Stimulated activated CD4-positive, alpha-beta T cell treated with anti-CD3 and anti-CD28 coated beads, TNF-alpha, amount 100 ng/mL, for 4 hours (primary cell): ENCODE data around the gene WIF1.

ENCODE experiments used
- DNase-seq, 3 experiments: peaks; one replicate each; pipeline ENCODE4 v3.0.0-alpha.2; 2020; ENCODE audit warnings: low read depth in 3 of 3

WIF1 gene, protein sequence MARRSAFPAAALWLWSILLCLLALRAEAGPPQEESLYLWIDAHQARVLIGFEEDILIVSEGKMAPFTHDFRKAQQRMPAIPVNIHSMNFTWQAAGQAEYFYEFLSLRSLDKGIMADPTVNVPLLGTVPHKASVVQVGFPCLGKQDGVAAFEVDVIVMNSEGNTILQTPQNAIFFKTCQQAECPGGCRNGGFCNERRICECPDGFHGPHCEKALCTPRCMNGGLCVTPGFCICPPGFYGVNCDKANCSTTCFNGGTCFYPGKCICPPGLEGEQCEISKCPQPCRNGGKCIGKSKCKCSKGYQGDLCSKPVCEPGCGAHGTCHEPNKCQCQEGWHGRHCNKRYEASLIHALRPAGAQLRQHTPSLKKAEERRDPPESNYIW

DNA sequence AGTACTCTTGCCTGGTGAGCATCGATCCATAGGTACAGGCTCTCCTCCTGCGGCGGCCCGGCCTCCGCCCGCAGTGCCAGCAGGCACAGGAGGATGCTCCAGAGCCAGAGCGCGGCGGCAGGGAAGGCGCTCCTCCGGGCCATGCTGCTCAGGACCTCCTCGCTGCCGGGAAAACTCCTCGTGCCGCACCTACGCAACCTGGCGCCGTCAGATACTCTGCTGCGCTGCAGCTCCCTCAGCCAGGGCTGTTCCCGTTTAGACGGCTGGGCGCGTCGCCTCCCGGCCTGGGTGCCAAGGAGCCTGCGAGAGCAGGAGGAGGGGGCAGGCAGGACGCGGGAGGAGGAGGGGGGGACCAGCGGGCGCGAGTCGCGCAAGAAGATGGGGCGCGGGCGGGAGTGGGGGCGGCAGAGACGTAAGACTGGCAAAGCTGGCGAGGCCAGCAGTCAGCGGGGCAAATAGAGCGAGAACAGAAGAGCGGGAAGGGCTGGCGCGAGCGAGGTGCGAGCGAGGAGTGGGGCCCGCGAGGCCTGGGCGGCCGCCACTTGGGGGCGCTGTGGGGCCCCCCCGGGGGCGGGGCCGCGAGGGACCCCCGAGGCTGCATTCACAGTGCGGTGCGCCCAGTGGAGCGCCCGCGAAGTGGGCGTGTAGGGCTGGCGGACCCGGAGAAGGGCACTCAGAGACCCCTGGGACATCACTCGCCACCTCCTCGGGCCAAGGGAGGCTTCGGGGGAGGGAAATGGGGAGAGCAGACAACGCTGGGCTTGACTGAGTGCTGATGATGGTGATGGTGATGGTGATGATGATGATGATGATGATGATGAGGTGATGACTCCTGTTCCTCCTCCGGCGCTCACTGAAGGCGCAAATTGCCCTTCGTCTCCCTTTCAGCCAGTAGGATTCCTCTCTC is at the start of gene WIF1:
WIF1 (minus strand) TSS at position 257 of the 907 bp plus-strand sequence; CDS start at position 143, 114 bp downstream.
- DNase-seq, result peak in 1 of 3 experiments; percentile 48

DNA sequence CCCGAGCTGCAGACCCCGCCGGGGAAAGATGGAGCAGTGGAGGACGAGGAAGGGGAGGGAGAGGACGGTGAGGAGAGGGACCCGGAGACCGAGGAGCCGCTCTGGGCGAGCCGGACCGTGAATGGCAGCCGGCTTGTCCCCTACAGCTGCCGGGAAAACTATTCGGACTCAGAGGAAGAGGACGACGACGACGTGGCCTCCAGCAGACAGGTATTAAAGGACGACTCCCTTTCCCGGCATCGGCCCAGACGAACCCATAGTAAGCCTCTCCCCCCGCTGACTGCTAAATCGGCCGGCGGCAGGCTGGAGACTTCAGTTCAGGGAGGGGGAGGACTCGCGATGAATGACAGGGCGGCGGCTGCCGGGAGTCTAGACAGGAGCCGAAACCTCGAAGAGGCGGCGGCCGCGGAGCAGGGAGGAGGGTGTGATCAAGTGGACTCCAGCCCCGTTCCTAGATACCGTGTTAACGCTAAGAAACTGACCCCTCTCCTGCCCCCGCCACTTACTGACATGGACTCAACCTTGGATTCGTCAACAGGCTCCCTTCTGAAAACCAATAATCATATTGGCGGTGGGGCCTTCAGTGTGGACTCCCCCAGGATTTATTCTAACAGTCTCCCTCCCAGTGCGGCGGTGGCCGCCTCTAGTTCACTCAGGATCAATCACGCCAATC is 49.2 kb upstream of the WIF1 start:
- peak; percentile 28 to 47 (median 35) for DNase-seq

DNA sequence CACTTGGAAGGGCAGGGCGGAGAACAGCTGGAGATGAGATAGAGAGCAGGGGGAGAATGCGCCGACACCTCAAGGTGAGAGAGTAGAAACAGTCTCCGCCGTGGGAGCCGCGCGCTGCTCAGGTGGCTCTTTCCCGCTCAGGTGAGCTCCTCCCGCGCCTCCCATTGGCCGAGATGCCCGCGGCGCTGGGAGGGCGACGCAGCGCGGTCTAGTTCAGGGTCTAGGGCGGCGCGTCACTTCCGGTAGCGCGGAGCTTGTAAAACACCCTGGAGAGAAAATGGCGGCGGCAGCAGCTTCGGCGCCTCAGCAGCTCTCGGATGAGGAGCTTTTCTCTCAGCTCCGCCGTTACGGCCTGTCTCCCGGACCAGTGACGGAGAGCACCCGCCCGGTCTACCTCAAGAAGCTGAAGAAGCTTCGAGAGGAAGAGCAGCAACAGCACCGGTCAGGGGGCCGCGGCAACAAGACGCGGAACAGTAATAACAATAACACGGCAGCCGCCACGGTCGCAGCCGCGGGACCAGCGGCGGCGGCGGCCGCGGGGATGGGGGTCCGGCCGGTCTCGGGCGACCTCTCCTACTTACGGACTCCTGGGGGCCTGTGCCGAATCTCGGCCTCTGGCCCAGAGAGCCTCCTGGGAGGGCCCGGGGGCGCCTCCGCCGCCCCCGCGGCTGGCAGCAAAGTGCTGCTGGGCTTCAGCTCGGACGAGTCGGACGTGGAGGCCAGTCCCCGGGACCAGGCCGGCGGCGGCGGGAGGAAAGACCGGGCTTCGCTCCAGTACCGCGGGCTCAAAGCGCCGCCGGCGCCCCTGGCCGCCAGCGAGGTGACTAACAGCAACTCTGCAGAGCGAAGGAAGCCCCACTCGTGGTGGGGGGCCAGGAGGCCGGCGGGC is 48.5 kb upstream of the WIF1 start, which contains the start of gene LEMD3:
LEMD3 (plus strand) TSS at position 264 of the 889 bp plus-strand sequence; CDS start at position 278, 14 bp downstream.
- peak; percentile 85 to 88 (median 88) for DNase-seq

DNA sequence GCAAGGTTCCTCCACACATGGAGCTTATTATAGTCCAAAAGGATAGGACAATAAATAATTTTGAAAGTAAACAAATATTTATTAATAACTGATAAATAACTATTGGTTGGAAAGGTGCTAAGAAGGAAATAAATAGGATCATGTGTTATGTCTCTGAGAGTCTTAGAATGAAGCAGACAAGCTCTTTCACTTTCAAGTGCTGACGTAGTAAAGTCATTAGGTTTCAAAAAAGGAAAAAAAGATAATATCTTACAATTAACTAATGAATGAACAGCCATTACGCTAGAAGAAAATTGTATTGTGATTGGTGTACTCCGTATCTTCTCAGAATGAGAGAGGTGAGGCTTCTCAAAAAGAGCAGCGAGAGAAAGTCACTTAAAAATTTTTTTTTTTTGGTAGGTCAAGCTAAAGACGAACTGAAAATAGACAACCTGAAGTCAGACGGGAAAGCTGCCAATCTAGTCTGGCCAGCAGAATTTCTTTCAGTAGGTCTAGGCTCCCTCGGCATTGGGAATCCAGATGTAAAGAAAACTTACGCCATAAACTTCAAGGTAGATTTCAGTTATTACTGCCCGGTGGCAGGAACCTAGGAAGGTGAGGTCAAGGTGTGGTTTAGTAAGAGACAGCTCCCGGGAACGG is 47.7 kb upstream of the WIF1 start:
- no peak for DNase-seq

DNA sequence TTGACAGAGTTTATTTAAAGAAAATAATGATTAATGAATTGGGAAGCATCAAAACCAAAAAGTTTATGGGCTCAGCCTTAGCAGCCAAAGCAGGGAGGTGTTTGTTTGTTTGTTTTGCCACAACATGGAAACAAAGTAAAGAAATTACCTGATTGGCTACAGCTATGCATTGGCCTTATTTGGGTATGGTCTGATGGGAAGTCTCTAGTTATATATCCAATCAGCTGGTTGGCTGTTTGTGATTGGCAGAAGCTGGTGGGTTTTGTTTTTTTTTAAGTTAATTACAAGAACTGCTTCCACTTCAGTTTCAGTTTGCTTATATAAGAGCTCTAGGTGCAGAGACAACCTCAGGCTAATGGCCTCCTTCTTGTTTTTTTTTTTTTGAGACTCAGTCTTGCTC is 43.7 kb upstream of the WIF1 start:
- no peak for DNase-seq

DNA sequence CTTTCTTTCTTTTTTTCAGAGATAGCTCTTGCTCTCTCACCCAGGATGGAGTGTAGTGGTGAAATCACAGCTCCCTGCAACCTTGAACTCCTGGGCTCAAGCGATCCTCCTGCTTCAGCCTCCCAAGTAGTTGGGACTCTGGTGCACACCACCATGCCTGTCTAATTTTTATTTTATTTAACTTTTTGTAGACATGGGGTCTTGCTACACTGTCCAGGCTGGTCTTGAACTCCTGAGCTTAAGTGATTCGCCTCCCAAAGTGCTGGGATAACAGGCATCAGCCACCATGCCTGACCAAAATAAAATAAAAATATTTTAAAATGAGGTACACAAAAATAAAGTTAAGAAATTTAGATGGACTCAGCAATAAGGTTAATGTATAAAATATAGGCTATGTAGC is 43.1 kb upstream of the WIF1 start:
- no peak for DNase-seq

DNA sequence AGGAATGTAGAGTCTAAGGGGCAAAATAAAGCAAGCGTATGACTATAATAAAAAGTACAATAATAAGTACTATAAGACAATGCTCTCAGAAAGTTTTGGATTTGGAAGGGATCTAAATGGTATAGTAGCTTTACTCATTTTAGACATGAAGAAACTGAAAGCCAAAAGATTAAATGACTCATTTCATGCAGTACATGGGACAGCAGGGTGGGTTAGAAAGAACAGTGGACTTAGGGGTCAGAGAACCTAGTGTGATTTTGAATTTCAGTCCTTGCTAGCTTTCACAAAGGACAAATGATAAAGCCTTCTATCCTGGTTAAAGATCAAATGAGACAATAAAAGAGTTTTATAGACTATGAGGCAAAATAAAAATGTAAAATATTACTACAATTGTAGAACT is 41.5 kb upstream of the WIF1 start:
- no peak for DNase-seq

DNA sequence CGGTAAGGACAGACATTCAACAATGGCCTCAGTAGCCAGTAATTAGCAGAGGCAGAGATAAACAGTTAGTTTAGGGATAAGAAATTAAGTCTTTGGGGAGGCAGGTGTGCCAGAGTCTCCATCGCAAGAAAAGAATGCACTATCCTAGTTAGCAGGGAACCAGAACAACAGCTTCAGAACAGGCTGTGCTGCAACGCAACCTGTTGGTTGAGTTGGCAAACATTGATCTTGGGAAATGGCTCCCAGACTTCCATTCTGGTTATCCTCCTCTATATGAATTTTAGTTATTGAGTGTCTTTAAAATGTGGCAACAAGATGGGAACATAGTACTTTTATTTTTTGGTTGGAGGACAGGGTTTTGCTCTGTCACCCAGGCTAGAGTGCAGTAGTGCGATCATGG is 36.0 kb upstream of the WIF1 start:
- DNase-seq, result no peak

DNA sequence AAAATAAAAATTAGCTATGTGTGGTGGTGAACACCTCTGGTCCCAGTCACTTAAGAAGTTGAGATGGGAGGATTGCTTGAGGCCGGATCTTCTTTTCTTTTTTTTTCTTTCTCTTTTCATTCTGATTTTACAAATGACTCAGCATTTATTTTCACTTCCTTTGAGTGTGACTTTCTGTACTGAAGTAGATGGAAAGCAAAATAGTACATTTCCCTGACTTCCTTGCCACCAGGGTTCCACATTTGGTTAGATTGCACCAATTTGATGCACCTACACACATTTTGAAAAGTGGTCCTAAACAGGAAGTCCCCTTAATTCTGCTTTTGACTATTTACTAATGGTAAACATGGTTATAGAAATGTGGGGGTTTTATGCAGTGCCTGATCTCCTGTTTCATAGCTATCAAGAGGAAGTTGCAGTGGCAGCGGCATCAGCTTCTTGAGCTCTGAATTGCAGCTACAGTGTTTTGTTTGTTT is 35.3 kb upstream of the WIF1 start:
- no peak for DNase-seq

DNA sequence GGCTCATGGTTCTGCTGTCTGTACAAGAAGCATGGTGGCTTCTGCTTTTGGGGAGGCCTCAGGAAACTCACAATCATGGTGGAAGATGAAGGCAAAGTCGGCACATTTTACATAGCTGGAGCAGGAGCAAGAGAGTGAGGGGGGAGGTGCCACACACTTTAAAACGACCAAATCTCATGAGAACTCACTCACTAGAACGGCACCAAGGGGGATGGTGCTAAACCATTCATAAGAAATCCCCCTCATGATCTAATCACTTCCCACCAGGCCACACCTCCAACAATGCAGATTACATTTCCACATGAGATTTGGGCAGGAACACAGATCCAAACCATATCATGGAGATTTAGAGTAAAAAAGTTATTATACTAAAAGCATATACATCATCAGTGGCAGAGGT is 34.7 kb upstream of the WIF1 start:
- no peak for DNase-seq

DNA sequence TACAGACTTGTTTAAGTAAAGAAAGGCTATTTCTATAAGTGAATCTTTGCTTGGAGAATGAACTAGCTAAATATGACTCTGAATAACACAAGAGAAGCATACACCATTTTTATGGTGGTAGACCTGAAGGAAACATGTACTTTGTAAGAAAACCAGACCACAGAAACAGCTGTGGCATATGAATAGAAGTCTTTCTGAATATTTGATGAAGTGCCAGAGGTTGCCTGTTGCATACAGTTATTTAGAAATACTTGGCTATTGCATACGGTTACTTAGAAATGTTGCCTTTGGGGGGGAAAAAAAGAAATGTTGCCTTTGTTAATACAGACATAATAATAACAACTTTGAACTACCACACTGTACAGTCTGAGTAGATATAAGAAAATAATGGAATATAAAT is 31.5 kb upstream of the WIF1 start:
- DNase-seq, result no peak

DNA sequence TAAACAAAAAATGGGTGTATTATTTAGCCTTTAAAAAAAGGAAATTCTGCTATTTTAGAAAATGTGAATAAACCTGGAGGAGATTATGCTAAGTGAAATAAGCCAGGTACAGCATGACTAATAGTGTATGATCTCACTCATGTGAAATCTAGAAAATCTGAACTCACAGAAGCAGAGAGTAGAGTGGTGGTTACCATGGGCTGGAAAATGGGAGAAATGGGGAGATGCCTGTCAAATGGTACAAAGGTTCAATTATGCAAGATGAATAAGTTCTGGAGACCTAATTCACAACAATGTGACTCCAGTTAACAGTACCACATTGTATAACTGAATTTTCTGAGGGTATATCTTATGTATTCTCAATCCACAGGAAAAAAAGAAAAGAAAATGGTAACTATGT is 30.9 kb upstream of the WIF1 start:
- no peak for DNase-seq

DNA sequence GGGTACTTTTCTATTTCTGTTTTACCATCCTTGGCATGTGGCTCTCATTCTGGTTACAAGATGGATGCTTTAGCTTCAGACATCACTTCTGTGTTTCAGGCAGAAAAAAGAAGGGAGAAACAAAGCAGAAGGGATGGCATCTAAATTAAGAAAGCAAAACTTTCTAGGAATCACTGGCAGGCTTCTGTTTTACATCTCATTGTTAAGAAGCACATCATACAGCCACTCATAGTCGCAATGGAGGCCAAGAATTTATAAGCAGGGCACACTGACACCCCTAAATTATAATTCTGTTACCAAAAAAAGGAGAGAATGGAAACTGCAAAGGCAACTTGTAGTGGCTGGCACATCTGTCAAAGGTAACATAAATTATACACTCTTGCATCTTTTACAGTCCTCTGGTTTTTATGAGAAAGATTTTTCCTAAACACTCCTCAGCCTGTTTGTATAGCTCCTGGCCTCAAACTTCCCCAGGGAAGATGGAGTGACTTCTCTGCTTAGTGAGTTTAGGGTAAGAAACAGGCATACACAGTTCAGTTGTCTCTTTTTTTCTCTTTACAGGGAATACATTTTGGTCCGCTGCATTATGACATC is 26.3 kb upstream of the WIF1 start:
- DNase-seq, result no peak

DNA sequence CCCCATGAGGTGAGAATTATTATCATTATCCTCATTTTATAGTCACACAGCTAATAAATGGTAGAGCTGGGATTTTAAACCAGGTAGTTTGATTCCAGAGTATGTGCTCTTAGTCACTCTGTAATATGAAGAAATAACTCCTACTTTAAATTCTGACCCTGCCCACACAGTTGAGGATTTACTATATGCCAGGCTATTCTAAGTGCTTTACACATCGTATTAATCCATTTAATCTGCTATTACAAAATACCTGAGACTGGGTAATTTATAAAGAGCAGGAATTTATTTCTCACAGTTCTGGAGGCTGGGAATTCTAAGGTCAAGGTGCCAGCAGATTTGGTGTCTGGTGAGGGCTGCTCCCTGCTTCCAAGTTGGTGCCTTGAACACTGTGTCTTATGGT is 19.6 kb upstream of the WIF1 start:
- no peak for DNase-seq

DNA sequence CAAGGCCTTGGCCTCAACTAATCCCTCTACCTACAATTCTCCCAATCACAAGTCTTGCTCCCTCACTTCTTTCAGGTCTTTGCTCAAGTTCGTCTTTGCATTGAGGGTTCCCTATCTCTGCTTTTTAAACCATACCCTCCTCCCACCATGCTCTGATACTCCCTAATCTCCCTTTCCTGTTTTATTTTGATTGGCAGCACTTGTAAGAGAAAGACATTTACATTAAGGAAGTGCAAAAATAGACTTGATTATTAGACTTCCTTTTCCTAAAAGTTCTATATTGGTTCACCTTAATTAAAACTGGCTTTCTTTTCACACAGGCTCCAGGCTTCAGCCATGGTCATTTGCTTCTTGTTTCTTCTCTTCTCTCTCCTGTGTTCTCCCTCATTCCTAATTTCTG is 18.3 kb upstream of the WIF1 start:
- no peak for DNase-seq

DNA sequence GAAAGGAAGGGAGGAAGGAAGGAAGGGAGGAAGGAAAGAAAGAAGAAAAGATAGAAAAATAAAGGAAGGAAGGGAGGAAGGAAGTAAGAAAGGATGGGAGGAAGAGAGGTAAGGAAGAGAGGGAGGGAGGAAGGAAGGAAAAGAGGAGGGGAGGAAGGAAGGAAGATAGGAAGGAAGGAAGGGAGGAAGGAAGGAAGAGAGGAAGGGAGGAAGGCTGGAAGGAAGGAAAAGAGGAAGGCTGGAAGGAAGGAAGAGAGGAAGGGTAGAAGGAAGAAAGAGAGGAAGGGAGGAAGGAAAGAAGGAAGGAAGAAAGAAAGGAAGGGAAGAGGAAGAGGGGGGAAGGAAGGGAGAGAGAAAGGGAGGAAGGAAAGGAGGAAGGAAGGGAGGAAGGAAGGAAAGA is 12.8 kb upstream of the WIF1 start:
- DNase-seq, result no peak

DNA sequence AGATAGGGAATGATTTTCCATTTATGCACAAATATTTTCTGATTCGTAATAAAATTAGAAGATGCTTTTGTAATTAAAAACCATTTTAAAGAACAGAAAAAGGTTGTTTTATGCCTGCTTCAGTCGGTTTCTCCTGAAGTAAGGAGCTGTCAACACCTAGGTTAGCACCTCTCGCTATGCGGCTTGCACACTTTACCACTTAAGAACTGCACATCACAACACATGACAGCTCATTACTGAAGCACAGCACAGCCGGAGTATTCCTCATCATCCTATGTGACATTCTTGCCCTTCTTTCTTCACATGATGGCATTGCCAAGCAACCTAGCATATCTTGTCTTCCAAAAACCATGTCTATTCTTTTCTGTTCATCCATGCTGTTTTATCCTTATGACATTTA is 5.4 kb upstream of the WIF1 start:
- no peak for DNase-seq

DNA sequence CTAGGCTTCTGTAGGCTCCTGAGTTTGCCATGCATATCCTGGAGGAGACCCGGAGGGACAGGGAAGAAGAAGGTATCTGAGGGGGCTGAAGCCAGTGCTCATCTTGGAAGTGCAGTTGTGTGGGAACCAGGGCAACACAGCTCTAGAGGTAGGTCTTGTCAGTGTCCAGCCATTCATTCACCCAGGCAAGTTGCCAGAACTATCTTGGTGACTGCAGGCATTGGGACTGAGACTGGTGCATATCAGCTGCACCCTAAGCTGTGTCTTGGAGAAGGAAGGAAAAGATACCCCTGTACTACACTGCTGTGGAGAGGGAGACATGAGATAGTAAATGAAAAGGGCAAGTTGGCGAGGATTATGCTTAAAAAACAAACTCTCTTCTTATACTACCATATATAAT is 4.9 kb upstream of the WIF1 start:
- DNase-seq, result no peak

DNA sequence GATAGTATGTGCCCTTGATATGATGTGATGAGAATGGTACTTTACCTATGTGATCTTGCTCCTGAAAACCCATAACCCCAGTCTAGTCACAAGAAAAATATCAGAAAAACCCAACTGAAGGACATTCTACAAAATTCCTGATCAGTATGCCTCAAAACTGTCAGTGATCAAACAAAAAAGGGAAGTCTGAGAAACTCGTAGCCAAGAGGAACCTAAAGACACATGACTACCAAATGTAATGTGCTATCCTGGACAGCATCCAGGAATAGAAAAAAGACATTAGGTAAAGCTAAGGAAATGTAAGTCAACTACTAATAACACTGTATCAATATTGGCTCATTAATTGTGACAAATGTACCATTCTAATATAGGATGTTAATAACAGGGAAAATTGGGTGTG is 4.1 kb upstream of the WIF1 start:
- DNase-seq, result no peak

DNA sequence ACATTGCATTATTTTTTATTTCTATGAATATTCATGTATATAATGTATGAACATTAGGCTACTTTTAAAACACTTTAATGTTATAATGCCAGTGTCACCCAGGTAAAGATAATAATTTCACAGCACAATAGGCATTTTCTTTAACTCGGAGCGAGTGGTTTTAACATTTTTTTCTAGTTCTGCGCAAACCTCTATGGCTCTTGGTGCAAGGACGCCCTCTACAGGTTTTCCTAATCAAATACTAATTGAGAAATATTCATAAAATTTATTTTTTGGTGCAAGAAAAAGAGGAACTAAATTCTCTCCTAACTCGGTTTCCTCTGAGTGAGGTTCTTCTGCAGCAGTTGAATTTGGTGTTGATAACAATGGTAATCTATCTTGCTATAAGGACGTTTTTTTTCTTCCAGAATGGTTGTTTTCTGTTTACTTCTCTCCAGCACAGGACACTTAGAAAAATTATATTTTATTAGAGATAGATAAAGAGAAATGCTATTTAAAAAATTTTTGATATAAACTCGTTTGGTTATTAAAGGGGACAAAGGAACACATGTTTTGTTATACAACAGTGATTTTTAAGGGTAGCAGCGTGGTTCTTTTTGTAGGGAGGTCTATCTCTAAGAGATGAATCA is 2.4 kb upstream of the WIF1 start:
- no peak for DNase-seq
